H9 (cell line): ENCODE measurements around the gene MINDY4. TPM values are rescaled to one million over a fixed set of nuclear protein-coding genes. Genes with fewer than 3 reads are reported as not detected.
A peak's percentile ranks its signal among the peaks of the same experiment; 100 is the strongest.

Experiments used
- DNase-seq: peaks from one replicate; pipeline ENCODE4 v3.0.0-alpha.2; 2017
- H2AFZ ChIP-seq: one replicate; pipeline ENCODE4 v1.6.1; 2013; ENCODE audit warnings: mild to moderate bottlenecking, low read length, control low read depth, moderate library complexity
- H2AK5ac ChIP-seq: 2 replicates; pipeline ENCODE4 v1.6.1; 2013; ENCODE audit warnings: low read length, control low read depth, mixed read lengths; ENCODE audit not compliant: insufficient read length
- H2BK120ac ChIP-seq: one replicate; pipeline ENCODE4 v1.6.1; 2013; ENCODE audit warnings: low read depth, mild to moderate bottlenecking, low read length, control low read depth, inconsistent platforms; ENCODE audit not compliant: poor library complexity, severe bottlenecking
- H2BK12ac ChIP-seq: 2 replicates; pipeline ENCODE4 v1.6.1; 2013; ENCODE audit warnings: low read length, control low read depth, mixed read lengths, low read depth; ENCODE audit not compliant: insufficient read length
- H2BK15ac ChIP-seq: 2 replicates; pipeline ENCODE4 v1.6.1; 2013; ENCODE audit warnings: low read depth, low read length, control low read depth
- H2BK20ac ChIP-seq: one replicate; pipeline ENCODE4 v1.6.1; 2013; ENCODE audit warnings: low read depth, mild to moderate bottlenecking, low read length, control low read depth, inconsistent platforms; ENCODE audit not compliant: poor library complexity, severe bottlenecking
- H2BK5ac ChIP-seq: 2 replicates; pipeline ENCODE4 v1.6.1; 2013; ENCODE audit warnings: low read length, control low read depth, mixed read lengths; ENCODE audit not compliant: insufficient read length
- H3K14ac ChIP-seq: 2 replicates; pipeline ENCODE4 v1.6.1; 2013; ENCODE audit warnings: low read length, control low read depth; ENCODE audit not compliant: insufficient read depth
- H3K18ac ChIP-seq: 2 replicates; pipeline ENCODE4 v1.6.1; 2013; ENCODE audit warnings: low read depth, mild to moderate bottlenecking, mixed read lengths, low read length, control low read depth; ENCODE audit not compliant: insufficient read length
- H3K23ac ChIP-seq: 2 replicates; pipeline ENCODE4 v1.6.1; 2013; ENCODE audit warnings: low read length, control low read depth, mixed read lengths, low read depth; ENCODE audit not compliant: insufficient read length
- H3K23me2 ChIP-seq: 2 replicates; pipeline ENCODE4 v1.6.1; 2013; ENCODE audit warnings: low read depth, mild to moderate bottlenecking, mixed read lengths, low read length, control low read depth; ENCODE audit not compliant: insufficient read length, poor library complexity, severe bottlenecking
- H3K27ac ChIP-seq: 2 replicates; pipeline ENCODE4 v1.5.1; 2013; ENCODE audit warnings: low read length, control low read depth, mixed read lengths, low read depth; ENCODE audit not compliant: insufficient read length
- H3K27me3 ChIP-seq: 2 replicates; pipeline ENCODE4 v1.6.1; 2013; ENCODE audit warnings: low read length, control low read depth, inconsistent platforms; ENCODE audit not compliant: insufficient read depth
- H3K4ac ChIP-seq: 2 replicates; pipeline ENCODE4 v1.6.1; 2013; ENCODE audit warnings: low read depth, mild to moderate bottlenecking, control low read depth, inconsistent platforms, low read length, moderate library complexity
- H3K4me1 ChIP-seq: 2 replicates; pipeline ENCODE4 v1.6.1; 2013; ENCODE audit warnings: low read length, control low read depth, inconsistent platforms; ENCODE audit not compliant: insufficient read depth
- H3K4me2 ChIP-seq: 2 replicates; pipeline ENCODE4 v1.6.1; 2013; ENCODE audit warnings: low read length, control low read depth, mixed read lengths; ENCODE audit not compliant: insufficient read length, insufficient read depth
- H3K56ac ChIP-seq: 2 replicates; pipeline ENCODE4 v1.6.1; 2013; ENCODE audit warnings: low read depth, mild to moderate bottlenecking, mixed read lengths, low read length, control low read depth; ENCODE audit not compliant: insufficient read length
- H3K79me1 ChIP-seq: 2 replicates; pipeline ENCODE4 v1.6.1; 2013; ENCODE audit warnings: low read depth, mild to moderate bottlenecking, moderate library complexity, low read length, control low read depth, inconsistent platforms; ENCODE audit not compliant: insufficient read depth, poor library complexity, severe bottlenecking
- H3K79me2 ChIP-seq: 2 replicates; pipeline ENCODE4 v1.6.1; 2013; ENCODE audit warnings: low read length, control low read depth, inconsistent platforms; ENCODE audit not compliant: insufficient read depth
- H3K9ac ChIP-seq: 2 replicates; pipeline ENCODE4 v1.6.1; 2013; ENCODE audit warnings: low read length, control low read depth, mixed read lengths; ENCODE audit not compliant: insufficient read length; ENCODE audit errors: extremely low read depth
- H3K9me3 ChIP-seq: one replicate; pipeline ENCODE4 v1.6.1; 2013; ENCODE audit warnings: low read depth, low read length, inconsistent platforms; ENCODE audit not compliant: control insufficient read depth
- H3T11ph ChIP-seq: one replicate; pipeline ENCODE4 v1.6.1; 2013; ENCODE audit warnings: mild to moderate bottlenecking, low read length, control low read depth, inconsistent platforms
- H4K20me1 ChIP-seq: one replicate; pipeline ENCODE4 v1.6.1; 2013; ENCODE audit not compliant: control insufficient read depth, insufficient read length, insufficient read depth
- H4K5ac ChIP-seq: 2 replicates; pipeline ENCODE4 v1.6.1; 2013; ENCODE audit warnings: low read depth, mild to moderate bottlenecking, mixed read lengths, low read length, control low read depth; ENCODE audit not compliant: insufficient read length
- H4K8ac ChIP-seq: replicated peaks from 2 replicates; pipeline ENCODE4 v1.6.1; 2013; ENCODE audit warnings: low read length, control low read depth, mixed read lengths, low read depth; ENCODE audit not compliant: insufficient read length
- H4K91ac ChIP-seq: 2 replicates; pipeline ENCODE4 v1.6.1; 2013; ENCODE audit warnings: low read depth, mild to moderate bottlenecking, moderate library complexity, mixed read lengths, low read length, control low read depth; ENCODE audit not compliant: insufficient read length
- H3K27ac Mint-ChIP-seq, 3 experiments: 2 replicates in 2 of 3; 3 replicates in 1 of 3; pipeline ENCODE4 v1.8.0; 2020 to 2021; ENCODE audit warnings: mixed read lengths in 3 of 3, mild to moderate bottlenecking in 1 of 3, moderate library complexity in 1 of 3
- H3K27me3 Mint-ChIP-seq: 2 replicates; pipeline ENCODE4 v1.8.0; 2021; ENCODE audit warnings: low read depth, mild to moderate bottlenecking, moderate library complexity, mixed read lengths
- H3K36me3 Mint-ChIP-seq, 3 experiments: 2 replicates in 2 of 3; 3 replicates in 1 of 3; pipeline ENCODE4 v1.8.0; 2020 to 2021; ENCODE audit warnings: low read depth in 3 of 3, mixed read lengths in 3 of 3; ENCODE audit not compliant: insufficient read depth in 1 of 3
- H3K4me1 Mint-ChIP-seq, 2 experiments: 2 replicates each; pipeline ENCODE4 v1.8.0; 2020; ENCODE audit warnings: mixed read lengths in 2 of 2
- H3K4me3 Mint-ChIP-seq, 2 experiments: 2 replicates in 1 of 2; 3 replicates in 1 of 2; pipeline ENCODE4 v1.8.0; 2020 to 2021; ENCODE audit warnings: mild to moderate bottlenecking in 2 of 2, mixed read lengths in 2 of 2, moderate library complexity in 1 of 2
- H3K9me3 Mint-ChIP-seq, 2 experiments: 2 replicates in 1 of 2; 3 replicates in 1 of 2; pipeline ENCODE4 v1.8.0; 2020; ENCODE audit warnings: mild to moderate bottlenecking in 2 of 2, mixed read lengths in 2 of 2, moderate library complexity in 1 of 2
- WGBS: extraction: QIAGEN DNeasy Blood & Tissue Kit; methylation state at CpG from one replicate; pipeline ENCODE4 v1.1.7; 2013; ENCODE audit warnings: missing lambda C conversion rate, low lambda C conversion rate, mixed read lengths; ENCODE audit not compliant: insufficient read length; ENCODE audit errors: extremely low coverage; 5-methylcytosine and 5-hydroxymethylcytosine counted together
- total RNA-seq: library from RNA; stranded (reverse); gene quantifications from 2 replicates; pipeline ENCODE4 v1.2.1, GENCODE V29; 2021
- TF ChIP-seq, protein P1 (sequence below): fragments of 200-600 bp; sonication (generic); conservative IDR thresholded peaks from 3 replicates; pipeline ENCODE4 v1.8.0; 2021; ENCODE audit warnings: antibody characterized with exemption, mild to moderate bottlenecking

The MINDY4 gene
- total RNA-seq, 1 experiment from 2014 or later: 3.1 TPM

DNA sequence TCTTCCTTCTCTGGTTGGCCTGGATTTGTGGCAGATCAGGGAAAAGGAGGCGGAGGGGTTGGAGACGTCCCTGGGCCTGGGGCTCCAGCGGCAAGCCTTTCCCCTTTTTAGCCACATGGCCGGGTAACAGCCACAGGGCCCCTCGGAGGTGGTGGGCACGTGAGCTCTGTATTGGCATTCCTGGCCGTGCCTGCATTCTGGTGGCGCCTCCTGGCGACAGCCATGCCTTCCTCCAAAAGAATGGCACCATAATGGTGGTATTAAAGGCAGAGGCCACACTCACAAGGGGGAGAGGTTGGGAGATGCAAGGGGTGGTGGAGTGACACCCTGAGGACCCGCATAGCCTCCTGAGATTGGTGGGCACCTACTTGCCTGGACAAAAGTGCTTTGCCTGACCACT is 137.5 kb downstream of the MINDY4 start:
- Histone ChIP-seq H3T11ph (no peak overlapping the region), H2BK15ac (no peak overlapping the region), H3K4me1 (no peaks in the 10 kb centered on the region), H4K91ac (no peak overlapping the region), H2AK5ac (no peak overlapping the region), H3K9ac (no peak overlapping the region), H3K18ac (no peak overlapping the region), H2BK120ac (no peak overlapping the region), H3K23me2 (no peaks in the 10 kb centered on the region), H3K27ac (no peak overlapping the region), H2BK20ac (no peak overlapping the region), H4K20me1 (no peaks in the 10 kb centered on the region), H2BK12ac (no peak overlapping the region), H3K9me3 (no peaks in the 10 kb centered on the region), H3K4me2 (no peak overlapping the region), H3K23ac (no peak overlapping the region), H3K79me1 (no peaks in the 10 kb centered on the region), H2AFZ (no peak overlapping the region), H2BK5ac (no peak overlapping the region), H3K4ac (no peak overlapping the region), H3K14ac (no peak overlapping the region), H4K8ac (no peak overlapping the region), H3K27me3 (no peaks in the 10 kb centered on the region), H4K5ac (no peak overlapping the region), H3K79me2 (no peaks in the 10 kb centered on the region), H3K56ac (no peak overlapping the region)
- Mint-ChIP-seq H3K27me3 (peaks cover 4% of the 10 kb centered on the region), H3K4me1 (peaks cover 11 to 26% of the 10 kb centered on the region in 2 experiments), H3K9me3 (no peaks in the 10 kb centered on the region), H3K27ac (peak overlapping the region in 1 of 3 experiments; percentile 77; a peak in 1 of 7 replicates), H3K36me3 (no peaks in the 10 kb centered on the region), H3K4me3 (no peak overlapping the region)
- peak; percentile 79 for DNase-seq
- TF ChIP-seq, protein P1, sequence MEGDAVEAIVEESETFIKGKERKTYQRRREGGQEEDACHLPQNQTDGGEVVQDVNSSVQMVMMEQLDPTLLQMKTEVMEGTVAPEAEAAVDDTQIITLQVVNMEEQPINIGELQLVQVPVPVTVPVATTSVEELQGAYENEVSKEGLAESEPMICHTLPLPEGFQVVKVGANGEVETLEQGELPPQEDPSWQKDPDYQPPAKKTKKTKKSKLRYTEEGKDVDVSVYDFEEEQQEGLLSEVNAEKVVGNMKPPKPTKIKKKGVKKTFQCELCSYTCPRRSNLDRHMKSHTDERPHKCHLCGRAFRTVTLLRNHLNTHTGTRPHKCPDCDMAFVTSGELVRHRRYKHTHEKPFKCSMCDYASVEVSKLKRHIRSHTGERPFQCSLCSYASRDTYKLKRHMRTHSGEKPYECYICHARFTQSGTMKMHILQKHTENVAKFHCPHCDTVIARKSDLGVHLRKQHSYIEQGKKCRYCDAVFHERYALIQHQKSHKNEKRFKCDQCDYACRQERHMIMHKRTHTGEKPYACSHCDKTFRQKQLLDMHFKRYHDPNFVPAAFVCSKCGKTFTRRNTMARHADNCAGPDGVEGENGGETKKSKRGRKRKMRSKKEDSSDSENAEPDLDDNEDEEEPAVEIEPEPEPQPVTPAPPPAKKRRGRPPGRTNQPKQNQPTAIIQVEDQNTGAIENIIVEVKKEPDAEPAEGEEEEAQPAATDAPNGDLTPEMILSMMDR: peak; percentile 72
- WGBS: no CpG with 5 or more reads among the region's 10 CpGs
